GM18502 (cell line): ENCODE data around the gene AMER2.
A peak's percentile ranks its signal among the peaks of the same experiment; 100 is the strongest.

Source experiments
- ATAC-seq: cut with Tn5 transposase; IDR thresholded peaks from one replicate; pipeline ENCODE4 v1.9.1; 2021; ENCODE audit warnings: mild to moderate bottlenecking; ENCODE audit not compliant: unreplicated experiment, poor library complexity

The AMER2 gene

DNA sequence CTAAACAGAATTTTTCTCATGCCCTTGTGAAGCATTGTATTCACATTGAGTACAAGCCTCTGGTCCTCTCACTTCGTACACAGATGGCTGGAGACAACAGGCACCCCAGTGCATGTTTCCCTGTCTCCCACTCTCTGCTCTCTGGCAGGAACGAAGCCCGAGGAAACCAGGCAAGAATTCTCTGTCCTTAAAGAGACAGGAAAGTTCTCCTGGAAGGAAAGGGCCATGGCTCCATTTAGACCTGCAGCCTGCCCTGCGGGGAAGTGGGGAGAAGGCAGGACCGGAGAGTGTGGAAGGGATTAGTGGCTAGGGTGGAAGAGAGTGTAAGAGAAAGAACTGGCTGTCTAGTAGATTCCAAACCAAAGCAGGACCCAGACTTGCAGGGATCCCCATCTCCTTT is 15.5 kb upstream of the AMER2 start:
- ATAC-seq = no peak

DNA sequence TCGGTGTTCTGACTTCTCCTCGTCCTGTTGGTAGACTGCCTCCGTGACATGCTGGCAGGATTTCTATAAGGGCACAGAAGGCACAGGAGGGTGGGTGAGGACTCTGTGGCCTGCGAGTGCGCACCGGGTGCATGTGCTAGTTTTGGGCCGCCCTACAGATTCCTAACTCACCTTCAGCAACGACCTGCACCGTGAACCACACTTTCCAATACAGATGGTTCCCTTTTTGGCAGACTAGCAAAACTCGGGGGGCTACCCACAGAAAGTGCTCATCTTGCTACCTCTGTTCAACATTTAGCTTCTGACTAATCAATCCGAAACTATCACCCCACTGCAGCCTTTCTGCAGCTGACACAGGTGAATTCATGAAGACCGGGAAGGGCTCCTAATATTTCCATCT is 14.1 kb upstream of the AMER2 start:
- ATAC-seq = no peak

DNA sequence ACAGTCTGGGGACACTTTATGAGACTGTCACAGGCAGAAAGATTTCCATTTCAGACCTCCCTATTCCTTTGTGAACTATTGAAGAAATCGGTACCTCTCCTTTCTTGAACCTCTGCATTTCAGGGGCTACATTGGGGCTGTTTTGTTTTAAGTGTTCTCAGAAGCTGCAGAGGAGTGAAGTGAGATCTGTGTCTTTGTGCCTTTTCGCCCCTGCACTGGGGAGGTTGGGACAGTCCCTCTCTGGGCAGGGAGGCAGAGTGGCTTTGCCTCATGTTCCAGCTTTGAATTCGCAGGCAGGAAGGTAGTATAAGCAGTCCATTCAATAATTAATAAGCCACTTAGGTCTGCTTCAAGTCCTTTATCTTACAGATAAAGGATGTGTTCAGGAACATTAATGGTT is 9.5 kb upstream of the AMER2 start:
- ATAC-seq = peak; percentile 24

DNA sequence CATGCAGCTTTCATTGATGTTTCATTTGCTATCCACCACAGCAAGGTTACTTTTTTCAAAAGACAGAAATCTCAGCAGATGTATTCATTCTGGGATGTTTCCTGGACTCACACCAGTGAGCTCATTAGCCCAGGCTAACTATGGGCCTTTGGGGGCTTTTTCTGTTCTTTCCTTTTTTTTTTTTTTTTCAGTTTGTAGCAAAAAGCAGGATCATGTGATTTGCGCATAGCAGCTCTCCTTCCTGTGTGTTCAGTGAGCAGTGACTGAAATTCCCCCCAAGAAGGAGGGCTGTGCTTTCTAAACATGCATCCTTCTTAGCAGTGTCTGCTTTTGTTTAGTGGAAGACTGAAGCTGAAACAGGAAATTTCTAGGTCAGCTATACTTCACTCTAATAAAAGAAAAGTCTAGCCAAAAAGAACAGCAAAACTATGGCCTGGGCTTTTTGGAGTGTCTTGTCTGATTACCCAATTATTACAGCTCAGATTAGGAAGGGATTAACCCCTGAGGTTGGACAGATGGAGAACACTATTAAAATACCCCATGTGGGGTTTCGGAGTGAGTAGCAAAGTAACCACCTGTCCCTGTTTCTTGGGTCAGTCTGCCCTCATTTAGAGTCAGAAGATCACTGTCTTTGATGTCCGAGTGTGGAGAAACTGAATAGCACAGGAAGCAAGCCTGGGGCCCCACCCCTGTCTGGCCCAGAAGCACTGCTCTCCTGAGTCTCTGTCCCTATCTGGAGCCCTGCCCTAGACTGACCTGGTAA is 8.9 kb upstream of the AMER2 start:
- ATAC-seq = peak; percentile 68

DNA sequence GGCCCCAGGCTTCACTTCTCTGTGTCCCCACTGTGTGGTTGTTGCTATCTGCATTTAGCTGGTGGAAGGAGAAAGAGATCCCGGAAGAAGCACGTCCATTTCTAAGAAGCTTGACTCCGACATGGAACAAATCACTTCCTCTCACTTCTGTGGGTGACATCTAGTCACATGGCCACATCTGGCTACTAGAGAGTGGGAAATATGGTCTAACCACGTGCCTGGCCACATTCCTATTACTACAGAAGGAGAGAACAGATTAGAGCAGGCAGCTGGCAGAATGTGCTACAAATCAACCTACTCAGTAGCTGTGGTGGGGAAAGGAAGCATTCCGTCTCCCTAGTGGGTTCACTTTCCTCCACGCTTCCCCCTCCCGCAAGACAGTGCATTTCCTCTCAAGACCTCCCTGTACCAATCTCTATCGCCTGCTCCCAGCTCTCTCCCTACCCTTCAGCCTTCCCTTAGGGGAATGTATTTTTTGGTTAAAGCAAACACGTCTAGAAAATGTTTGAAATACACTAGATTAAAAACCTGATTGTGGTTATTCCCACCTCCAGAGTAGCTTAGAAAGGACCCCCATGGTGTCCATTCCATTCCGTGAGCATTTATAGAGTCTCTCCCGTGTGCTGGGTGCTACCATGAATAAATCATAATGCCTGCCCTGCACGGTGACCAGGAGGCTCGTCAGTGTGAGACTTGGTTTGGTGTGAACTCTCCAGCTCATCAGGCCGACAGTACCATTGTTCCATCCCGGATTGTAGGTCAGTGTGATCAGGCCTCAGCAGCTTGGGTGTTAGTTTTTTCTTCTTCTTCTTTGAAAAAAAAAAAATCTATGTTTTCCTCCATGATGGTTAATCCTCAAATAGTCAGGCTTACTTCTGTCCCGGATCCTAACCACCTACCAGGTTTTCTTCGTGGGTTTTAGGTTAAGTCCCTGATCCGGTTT is 8.0 kb upstream of the AMER2 start:
- peak; percentile 1 for ATAC-seq

GRCh38 chr13:25179011-25179410 is 6.9 kb upstream of the AMER2 start:
- ATAC-seq = no peak

- ATAC-seq = no peak
These were observed 6.0 kb upstream of the AMER2 start for GRCh38 chr13:25178070-25178469.

DNA sequence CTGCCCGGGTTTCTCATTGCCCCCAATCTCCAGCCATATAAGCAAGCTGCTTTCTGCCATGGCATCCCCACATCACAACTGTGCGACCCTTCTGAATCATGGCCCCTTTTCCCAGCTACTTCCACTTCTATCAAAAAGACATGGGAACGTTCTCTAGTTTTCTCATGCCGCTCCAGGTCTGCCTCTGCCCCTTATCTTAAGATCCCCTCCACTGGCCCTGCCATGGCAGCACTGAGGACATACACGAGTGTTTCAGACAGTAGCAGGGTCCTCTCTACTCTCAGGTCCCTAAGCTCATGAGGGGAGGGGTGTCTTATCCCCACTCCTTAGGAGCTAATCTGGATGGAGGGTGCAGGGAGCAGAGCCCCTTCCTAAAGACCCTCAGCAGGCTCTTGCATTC is 5.5 kb upstream of the AMER2 start:
- no peak for ATAC-seq

DNA sequence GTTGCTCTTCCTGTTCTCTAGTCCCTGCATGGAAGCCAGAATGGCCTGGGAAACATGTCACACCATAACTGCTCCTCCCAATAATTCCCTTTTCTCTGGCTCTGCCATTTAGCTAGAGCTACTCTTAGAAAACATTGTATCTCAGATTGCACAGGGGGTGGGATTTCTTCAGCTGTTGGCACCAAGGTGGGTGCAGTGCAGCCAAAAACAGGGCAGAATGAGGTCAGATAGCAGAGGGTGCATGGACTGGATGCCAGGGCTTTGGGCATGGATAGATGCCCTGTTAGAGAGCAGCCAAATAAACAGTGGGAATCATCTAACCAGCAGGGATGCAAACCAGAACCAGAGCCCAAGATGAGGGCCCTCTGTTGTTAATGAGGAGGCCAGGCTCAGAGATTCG is 4.9 kb upstream of the AMER2 start:
- ATAC-seq = no peak

GRCh38 chr13:25175431-25175830 is 3.3 kb upstream of the AMER2 start:
- ATAC-seq = no peak

DNA sequence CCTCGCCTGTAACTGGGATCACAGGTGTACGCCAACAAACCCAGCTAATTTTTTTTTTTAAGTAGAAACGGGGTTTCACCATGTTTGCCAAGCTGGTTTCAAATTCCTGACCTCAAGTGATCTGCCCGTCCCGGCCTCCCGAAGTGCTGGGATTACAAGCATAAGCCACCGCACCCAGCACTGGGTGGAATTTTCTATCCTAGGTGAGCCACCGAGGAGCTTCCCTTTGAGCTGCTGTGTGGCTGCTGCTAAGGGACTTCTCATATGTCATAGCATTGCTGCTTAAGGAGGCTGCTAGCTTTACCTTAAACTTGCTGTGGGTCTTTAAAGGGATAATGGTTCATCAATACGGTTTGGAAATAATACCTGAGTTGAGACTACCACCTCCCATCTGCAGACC is 2.9 kb upstream of the AMER2 start:
- ATAC-seq = no peak

DNA sequence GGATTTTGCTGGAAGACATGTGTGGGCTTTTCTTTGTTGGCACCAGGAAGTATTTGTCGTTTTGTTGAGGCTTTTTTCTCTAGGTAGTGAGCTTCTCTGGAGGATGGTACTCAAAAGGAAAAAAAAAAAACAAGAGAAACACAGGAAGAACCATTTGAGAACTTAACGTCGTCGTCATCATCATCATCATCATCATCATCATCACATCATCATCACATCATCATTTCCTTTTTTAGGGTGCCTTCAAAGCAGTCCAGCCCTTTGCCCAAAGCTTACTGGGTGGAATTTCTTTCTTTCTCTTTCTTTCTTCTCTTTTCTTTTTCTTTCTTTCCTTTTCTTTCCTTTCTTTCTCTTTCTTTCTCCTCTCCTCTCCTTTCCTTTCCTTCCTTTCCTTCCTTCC is 2.2 kb upstream of the AMER2 start:
- no peak for ATAC-seq

GRCh38 chr13:25172303-25172630 is 179 bp upstream of the AMER2 start:
- no peak for ATAC-seq

GRCh38 chr13:25171170-25171516 is 945 bp downstream of the AMER2 start:
- no peak for ATAC-seq

GRCh38 chr13:25170554-25171111 is 1.5 kb downstream of the AMER2 start:
- no peak for ATAC-seq

DNA sequence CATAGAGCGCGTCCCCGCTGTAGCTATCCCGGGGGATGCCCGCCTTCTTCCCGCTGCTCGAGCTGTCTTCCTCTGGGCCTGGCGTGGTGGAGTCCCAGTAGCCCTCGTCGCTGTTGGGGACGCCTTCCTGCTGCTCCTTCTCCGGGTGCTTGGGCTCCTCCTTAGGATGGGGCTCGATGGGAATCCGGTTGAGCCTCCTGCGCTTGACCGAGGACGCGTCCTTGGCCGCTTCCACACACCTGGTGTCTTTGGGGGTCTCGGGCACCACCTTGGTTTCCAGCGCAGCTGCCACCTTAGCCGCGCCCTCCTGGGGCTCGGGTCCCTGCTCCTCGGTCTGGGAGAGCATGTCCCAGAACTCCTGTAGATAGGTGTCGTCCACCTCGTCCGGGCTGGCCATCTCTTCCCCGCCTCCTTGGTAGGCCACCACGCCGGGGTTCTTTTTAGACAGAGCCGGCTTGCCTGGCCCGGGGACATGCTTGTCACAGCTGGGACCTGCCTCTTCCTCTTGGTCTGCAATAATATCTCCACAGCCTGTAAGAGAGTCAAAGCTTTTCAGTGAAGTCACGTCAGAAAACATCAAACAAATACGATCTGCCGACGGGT is 2.0 kb downstream of the AMER2 start:
- ATAC-seq = no peak

DNA sequence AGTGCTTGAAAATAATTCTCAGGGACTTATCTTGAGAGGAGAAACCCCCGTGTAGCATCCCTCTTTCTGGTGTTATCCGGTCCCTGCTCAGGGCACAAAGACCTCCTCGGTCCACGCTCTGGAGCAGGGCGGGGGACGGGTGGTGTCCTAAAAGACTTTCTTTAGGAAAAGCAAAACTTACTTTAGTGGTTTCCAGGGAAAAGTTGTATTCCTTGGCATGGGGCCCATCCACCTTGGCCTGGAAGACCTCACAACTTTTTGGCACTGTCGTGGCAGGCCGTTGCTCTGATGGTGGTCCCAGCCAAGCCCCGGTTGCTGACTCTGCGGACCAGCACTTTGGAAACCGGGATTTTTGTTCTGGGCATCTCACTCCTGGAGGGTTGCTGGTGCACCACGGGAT is 2.7 kb downstream of the AMER2 start:
- no peak for ATAC-seq

DNA sequence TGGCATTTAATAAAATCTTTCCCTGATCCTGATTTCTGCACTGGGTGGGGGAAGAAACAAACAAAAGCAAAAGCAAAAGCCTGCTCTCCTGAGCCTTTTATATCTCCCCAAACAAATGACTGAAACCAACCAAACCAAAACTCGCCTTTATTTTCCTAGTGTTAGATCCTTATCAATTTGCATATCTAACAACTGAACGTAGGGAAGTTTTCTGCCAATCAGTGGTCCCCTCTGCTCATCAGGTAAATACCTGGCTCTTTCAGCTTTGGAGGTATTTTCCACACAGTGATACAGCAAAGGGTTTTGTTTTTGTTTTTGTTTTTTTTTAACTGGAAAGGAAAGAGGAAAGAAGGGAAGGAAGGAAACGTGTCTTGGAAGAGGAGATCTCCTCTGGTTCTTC is 3.3 kb downstream of the AMER2 start:
- no peak for ATAC-seq

DNA sequence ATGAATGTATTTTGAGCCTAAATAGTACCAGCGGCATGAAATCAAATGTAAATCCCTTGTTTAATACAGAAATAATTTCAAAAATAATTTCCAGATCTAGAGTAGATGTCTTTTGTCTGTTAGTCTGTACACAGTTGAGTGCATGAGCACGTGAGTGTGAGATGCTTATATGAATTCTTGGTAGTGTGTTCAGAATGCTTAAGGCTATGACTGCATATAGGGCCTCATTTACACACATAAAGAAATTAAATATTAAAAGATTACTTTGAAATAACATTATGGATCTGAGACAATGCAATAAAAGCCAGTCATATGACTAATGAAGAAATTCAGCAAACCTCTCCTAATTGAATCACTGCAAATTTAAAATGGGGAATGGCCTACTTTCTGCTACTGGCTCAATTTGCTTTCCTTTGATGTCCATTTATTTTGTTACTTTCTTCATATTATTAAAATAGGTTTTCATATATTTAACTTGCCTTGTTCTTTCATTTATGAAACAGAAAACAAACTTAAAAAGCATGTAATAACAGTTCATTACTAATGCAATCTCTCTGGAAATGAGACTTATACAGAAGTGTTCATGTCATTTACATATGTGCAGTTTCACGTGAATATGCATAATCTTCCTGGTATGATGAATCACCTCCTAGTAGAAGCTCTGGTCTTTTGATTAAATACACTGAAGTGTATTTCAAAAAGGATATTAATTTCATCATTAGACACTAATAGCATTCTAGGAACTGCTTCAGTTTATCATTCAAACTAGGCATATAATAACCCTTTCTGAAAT is 4.5 kb downstream of the AMER2 start:
- ATAC-seq = no peak

GRCh38 chr13:25166306-25166705 is 5.8 kb downstream of the AMER2 start:
- ATAC-seq = no peak
